Globus pallidus (tissue), 1 donor: ENCODE measurements around the gene NOC4L.
A peak's percentile ranks its signal among the peaks of the same experiment; 100 is the strongest.
"Not testable (repeated sequence)": the region's sequence is repeated elsewhere in the genome, so short reads cannot be mapped to it uniquely, and the experiment has no call there.

Source experiments
- DNase-seq: peaks from one replicate; pipeline ENCODE4 v3.0.0-alpha.2; 2015; ENCODE audit warnings: low spot score

The NOC4L gene

GRCh38 chr12:132142679-132143335 lies 1.4 kb upstream of the NOC4L start:
- no peak for DNase-seq

GRCh38 chr12:132143336-132144071 lies 753 bp upstream of the NOC4L start:
- DNase-seq = no peak

GRCh38 chr12:132144810-132145168 lies 532 bp downstream of the NOC4L start:
- no peak for DNase-seq

DNA sequence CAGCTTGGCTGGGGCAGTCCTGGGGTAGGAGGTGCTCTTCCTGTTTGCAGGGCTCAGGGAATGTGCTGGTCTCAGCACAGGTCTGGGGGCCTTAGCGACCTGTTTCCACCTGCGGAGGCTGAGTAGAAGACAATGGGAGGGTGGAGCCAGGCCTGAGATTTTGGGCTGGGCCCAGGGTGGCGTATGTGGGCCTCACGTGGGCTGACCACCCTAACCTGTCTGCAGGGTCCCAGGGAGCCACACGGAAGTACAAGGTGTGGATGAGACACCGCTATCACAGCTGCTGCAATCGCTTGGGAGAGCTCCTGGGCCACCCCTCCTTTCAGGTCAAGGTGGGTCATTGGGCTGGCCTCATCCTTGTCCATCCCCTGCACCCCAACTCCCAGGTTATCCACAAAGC lies 1.1 kb downstream of the NOC4L start:
- DNase-seq = no peak

DNA sequence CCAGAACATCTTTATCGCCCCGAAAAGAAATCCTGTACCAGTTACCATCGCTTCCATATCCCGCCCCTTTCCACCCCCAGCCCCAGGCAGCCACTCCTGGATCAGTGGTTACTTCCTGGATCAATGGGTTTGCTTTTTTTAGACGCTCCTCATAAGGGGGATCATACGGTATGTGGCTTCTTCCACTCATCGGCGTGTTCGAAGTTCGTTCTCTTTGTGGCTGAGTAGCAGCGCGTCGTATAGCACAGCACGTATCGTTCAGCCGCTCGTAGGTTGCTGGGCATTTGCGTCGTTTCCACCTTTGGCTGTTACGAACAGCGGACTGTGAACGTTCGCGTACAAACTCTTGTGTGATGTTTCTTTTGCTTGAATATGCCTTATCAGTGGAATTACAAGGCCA lies 1.8 kb downstream of the NOC4L start:
- DNase-seq = no peak

DNA sequence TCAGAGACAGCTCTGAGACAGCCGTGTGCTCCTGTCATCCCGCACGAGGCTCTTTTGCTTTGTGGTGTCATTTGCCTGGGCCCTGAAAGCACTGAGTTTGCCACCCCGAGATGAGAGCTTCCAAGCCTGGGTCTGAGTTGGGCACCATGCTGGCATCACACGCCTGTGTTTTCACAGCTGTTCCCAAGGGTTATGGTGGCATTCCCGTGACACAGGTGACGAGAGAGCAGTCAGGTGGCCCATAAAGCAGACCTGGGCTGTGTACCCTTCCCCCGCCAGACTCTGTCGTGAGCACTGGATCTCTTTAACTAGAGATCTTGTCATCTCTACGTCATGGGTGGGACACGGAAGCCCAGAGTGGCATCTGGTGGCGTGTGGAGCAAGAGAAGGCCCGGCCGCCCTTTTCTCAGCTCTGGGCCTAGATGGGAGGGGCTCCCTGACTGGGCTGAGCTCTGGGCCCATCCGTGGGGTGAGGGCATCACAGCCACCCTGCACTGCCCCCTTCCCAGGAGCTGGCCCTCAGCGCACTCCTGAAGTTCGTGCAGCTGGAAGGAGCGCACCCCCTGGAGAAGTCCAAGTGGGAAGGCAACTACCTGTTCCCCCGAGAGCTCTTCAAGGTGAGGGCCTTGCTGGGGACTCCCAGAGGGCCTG lies 2.6 kb downstream of the NOC4L start:
- no peak for DNase-seq

GRCh38 chr12:132147423-132148367 lies 3.4 kb downstream of the NOC4L start:
- no peak for DNase-seq

GRCh38 chr12:132148368-132149045 lies 4.2 kb downstream of the NOC4L start:
- DNase-seq = no peak

- DNase-seq = not testable (repeated sequence)
These were observed 5.3 kb downstream of the NOC4L start for GRCh38 chr12:132149526-132149925.

DNA sequence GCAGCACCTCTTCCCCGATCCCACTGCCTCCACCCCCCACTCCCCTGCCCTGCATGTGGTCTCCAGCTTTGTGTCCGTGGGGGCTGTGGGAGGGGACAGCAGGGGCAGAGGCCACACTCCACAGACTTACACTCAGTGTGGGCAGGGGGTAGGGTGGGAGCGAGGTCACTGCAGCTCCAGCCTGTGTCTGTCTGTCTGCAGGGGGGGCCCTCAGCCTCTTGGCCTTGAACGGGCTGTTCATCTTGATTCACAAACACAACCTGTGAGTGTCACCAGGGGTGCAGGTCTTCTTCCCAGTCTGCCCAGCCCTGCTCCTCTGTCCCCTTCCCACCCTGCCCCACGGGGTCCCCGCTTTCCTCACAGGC lies 6.5 kb downstream of the NOC4L start:
- no peak for DNase-seq

DNA sequence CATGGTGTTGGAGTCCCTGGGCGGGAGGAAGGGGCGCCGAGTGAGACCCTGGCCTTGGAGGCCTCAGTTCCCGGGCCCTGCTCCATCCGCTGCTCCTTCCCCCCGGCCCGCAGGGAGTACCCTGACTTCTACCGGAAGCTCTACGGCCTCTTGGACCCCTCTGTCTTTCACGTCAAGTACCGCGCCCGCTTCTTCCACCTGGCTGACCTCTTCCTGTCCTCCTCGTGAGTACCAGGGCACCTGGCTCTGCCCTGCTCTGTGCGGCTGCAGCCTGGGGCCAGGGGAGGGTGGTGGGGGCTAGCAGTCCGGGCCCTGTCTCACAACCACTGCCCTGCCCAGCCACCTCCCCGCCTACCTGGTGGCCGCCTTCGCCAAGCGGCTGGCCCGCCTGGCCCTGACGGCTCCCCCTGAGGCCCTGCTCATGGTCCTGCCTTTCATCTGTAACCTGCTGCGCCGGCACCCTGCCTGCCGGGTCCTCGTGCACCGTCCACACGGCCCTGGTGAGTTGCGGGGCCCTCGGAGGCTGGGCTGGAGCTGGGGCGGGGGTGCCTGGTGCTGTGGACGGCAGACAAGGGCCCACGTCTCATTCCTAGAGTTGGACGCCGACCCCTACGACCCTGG lies 7.0 kb downstream of the NOC4L start:
- no peak for DNase-seq

GRCh38 chr12:132151766-132152410 lies 7.6 kb downstream of the NOC4L start:
- DNase-seq = no peak

GRCh38 chr12:132152411-132152821 lies 8.2 kb downstream of the NOC4L start:
- DNase-seq = no peak

- no peak for DNase-seq
These were observed 8.7 kb downstream of the NOC4L start for GRCh38 chr12:132152953-132153352.

DNA sequence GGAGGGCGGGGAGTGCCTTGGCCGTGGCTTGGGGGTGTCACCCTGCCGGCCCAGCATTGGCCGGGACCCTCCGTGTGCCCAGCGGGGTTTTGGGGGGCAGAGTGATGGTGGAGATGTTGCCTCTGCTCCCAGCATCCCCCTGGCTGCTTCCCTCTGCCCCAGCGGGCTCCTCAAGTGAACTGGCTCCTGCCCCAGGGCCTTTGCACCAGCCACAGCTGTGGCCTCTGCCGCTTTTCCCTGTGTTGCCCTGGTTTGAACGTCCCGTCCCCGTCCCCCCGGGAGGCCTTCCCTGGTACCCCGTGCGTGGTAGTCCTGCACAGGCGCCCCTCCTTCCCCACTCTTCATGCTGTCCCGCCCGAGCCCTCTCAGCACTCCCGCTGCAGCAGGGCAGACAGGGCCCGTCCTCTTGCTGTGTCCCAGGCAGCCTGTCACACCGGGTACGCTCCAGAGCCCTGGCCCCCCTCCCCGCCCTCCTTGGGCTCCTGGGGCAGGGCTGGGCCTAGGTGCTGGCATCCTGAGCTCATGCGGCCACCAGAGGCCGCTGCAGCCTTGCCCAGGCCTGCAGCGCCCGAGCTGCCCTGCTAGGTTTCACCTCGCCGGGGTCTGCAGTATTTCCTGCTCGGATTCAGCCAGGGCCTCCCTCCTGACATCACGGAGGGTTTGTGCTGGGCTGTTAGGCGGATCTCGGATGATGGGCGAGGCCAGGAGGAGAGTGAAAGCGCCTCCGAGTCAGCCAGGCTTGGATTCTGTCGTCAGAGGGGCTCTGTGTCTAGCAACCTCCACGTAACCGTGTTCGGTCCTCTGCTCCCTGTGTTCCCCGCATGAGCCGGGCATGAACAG lies 9.5 kb downstream of the NOC4L start:
- peak; percentile 30 for DNase-seq

- DNase-seq = no peak
These were observed 10.1 kb downstream of the NOC4L start for GRCh38 chr12:132154341-132154761.

DNA sequence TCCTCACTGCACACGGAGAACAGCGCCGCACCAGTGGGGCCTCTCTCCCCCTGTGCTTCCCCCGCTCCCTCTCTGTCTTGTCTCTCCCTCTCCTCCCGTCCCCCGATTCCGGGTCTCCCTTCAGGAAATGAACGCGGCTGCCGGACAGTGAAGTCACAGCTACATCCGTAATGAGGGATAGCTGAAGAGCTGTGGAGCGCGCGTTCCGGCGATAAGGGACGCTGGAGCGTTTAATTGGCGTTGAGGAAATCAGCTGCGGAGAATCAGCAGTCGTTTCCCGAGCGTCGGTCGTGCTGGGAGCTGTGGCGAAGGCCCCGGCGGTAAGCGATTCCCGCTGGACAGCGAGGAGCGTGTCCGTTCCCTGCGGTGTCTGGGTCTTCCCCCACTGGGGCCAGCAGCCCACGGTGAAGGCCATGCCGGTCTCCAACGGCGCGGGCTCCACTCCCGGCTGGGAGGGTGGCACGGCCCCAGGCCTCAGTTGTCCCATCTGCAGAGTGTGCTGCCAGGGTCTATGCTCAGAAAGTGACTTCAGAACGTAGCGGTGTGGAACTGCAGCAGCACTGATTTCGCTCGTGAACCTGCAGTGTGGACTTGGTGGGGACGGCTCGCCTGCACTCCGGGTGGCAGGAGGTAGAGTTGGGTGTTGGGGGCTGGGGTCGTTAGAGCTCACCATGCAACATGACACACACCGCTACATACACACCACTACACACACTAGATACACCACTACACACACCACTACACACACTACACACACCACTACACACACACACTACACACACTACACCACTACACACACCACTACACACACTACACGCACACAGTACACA lies 10.9 kb downstream of the NOC4L start:
- DNase-seq = no peak

GRCh38 chr12:132155771-132156572 lies 11.7 kb downstream of the NOC4L start:
- DNase-seq = no peak
